H1 (cell line): ENCODE data around the gene CRHR1. TPM values are rescaled to one million over a fixed set of nuclear protein-coding genes. Genes with fewer than 3 reads are reported as not detected.

Experiments
- KDM1A ChIP-seq: fragments of 200-600, 300-600 bp; sonication (generic); IDR thresholded peaks from 2 replicates; pipeline ENCODE4 v1.7.1; 2016; ENCODE audit warnings: mild to moderate bottlenecking, low read length, borderline replicate concordance
- NRF1 ChIP-seq: IDR thresholded peaks from 2 replicates; pipeline ENCODE4 v1.6.1; 2011; ENCODE audit warnings: mild to moderate bottlenecking, low read depth, low read length, improper control_type of control experiment
- SIRT6 ChIP-seq: IDR thresholded peaks from one replicate; pipeline ENCODE4 v1.7.1; 2012; ENCODE audit warnings: low read length, inconsistent platforms
- polyA plus RNA-seq, 7 experiments: library from polyadenylated mRNA; depleted of rRNA in 3 of 7; stranded (reverse) in 5 of 7; unstranded in 2 of 7; fragments of >200 nt in 5 of 7; fragments of 200-250 nt in 2 of 7; gene quantifications; 1 replicate in 5 of 7; 2 replicates in 1 of 7; 4 replicates in 1 of 7; pipeline versions ENCODE4 v1.2.1 to v1.2.3, GENCODE V29; 2011 to 2013; ENCODE audit warnings: missing spikeins in 2 of 7, mixed read lengths in 2 of 7
- total RNA-seq: library from RNA; stranded (reverse); fragmentation: NEBNext Ultra II Directional; extraction: Animal tissue kit (Norgen Biotek cat#: 25700); gene quantifications from 2 replicates; pipeline ENCODE4 v1.2.1, GENCODE V29; 2021

Gene CRHR1
- total and polyA plus RNA-seq, 2 of the 8 experiments (the other 6 are each of a cell fraction or from before 2014, with no cell fraction given), result 0.56 to 1.7 TPM

GRCh38 chr17:45775576-45776011 is 8.5 kb upstream of the CRHR1 start (continued):
- TF ChIP-seq NRF1, result no peak
- no peak for TF ChIP-seq SIRT6
- no peak for TF ChIP-seq KDM1A
- TF ChIP-seq, all 59 proteins: peak for 0
